Ovary (tissue), 9 donors: Measurements from ENCODE around the gene PMM2. TPM values are rescaled to one million over a fixed set of nuclear protein-coding genes. Genes with fewer than 3 reads are reported as not detected.
A peak's percentile ranks its signal among the peaks of the same experiment; 100 is the strongest.

Experiments used
- DNase-seq, 5 donors: peaks; one replicate each; pipeline ENCODE4 v3.0.0-alpha.2; 2019 to 2020
- H3K27ac ChIP-seq, 2 donors: fragments of 200-600 bp; one replicate each; pipeline versions ENCODE4 v1.5.1 to v1.8.0; 2019 to 2022
- H3K27me3 ChIP-seq: fragments of 200-600 bp; one replicate; pipeline ENCODE4 v1.8.0; 2022
- H3K36me3 ChIP-seq: fragments of 200-600 bp; sonication (generic); one replicate; pipeline ENCODE4 v1.5.1; 2019
- H3K4me1 ChIP-seq: one replicate; pipeline ENCODE4 v1.8.1; 2013; ENCODE audit warnings: mild to moderate bottlenecking, moderate library complexity; ENCODE audit not compliant: insufficient read depth
- H3K4me3 ChIP-seq: fragments of 200-600 bp; sonication (generic); one replicate; pipeline ENCODE4 v1.5.1; 2017
- H3K9me3 ChIP-seq, 2 donors: fragments of 200-600 bp in 1 of 2; sonication (generic) in 1 of 2; one replicate each; pipeline versions ENCODE4 v1.5.1 to v1.8.1; 2013 to 2019; ENCODE audit warnings: mild to moderate bottlenecking in 1 of 2, moderate library complexity in 1 of 2
- CTCF ChIP-seq, 3 donors: fragments of 450-650 bp in 2 of 3; fragments of 200-600 bp in 1 of 3; IDR thresholded peaks; one replicate each; pipeline versions ENCODE4 v1.5.1 to v1.8.0; 2016 to 2022; ENCODE audit warnings: antibody characterized with exemption in 3 of 3, mild to moderate bottlenecking in 1 of 3
- EP300 ChIP-seq: sonication (generic); formaldehyde crosslinking; IDR thresholded peaks from one replicate; pipeline ENCODE4 v1.6.1; 2017; ENCODE audit warnings: antibody characterized with exemption
- POLR2A ChIP-seq: fragments of 450-650 bp; IDR thresholded peaks from one replicate; pipeline ENCODE4 v1.6.1; 2017; ENCODE audit warnings: antibody characterized with exemption, mild to moderate bottlenecking, moderate library complexity
- WGBS, 3 donors: extraction: QIAGEN DNeasy Blood & Tissue Kit in 1 of 3; methylation state at CpG; one replicate each; pipeline versions ENCODE4 v1.1.5 to v1.1.7; 2013 to 2017; 5-methylcytosine and 5-hydroxymethylcytosine counted together
- intact Hi-C, 4 donors: fragments of 100-400 bp; cut with DNase I; formaldehyde crosslinking; loops; one replicate each; pipeline versions ENCODE4 v1.11.0 to v1.15.1; 2022 to 2023
- polyA plus RNA-seq, 2 donors: library from polyadenylated mRNA; stranded (reverse); fragments of 200-250 nt in 1 of 2; fragments of 350-450 nt in 1 of 2; fragmentation: Illumina TruSeq in 1 of 2; extraction: RNeasy Lipid Tissue Mini Kit (QIAGEN cat#74804) in 1 of 2; gene quantifications; one replicate each; pipeline ENCODE4 v1.2.3, GENCODE V29; 2013 to 2014
- total RNA-seq, 7 donors: library from RNA; depleted of rRNA in 2 of 7; stranded (reverse); fragments of >200 nt in 2 of 7; fragmentation: NEBNext Ultra II Directional in 3 of 7; extraction: Animal tissue kit (Norgen Biotek cat#: 25700) in 3 of 7; gene quantifications; one replicate each; pipeline versions ENCODE4 v1.1.0 to v1.2.4, GENCODE V29; 2016 to 2023
- donor health status: DM: no; HTN: no; CAD: no; lungs with moderate emphysema.
- donor health status: DM: no; HTN: no; CAD: no.
- donor health status: Bipolar disorder and iron deficiency.
- donor health status: DM: yes; HTN: yes; CAD: no.
- donor health status: DM: no; HTN: no; CAD: no.
- donor health status: DM: yes; HTN: yes; CAD: no.

The PMM2 gene
- total and polyA plus RNA-seq, 9 donors: 9.6 to 38.6 (median 23.1) TPM

- H3K4me3 ChIP-seq: no peak overlapping the region
- no peaks in the 10 kb centered on the region for H3K4me1 ChIP-seq
- no peaks in the 10 kb centered on the region for H3K36me3 ChIP-seq
- 61 to 85% (median 70%) methylated on average over 9 of the region's 9 CpGs for WGBS, 3 donors
- DNase-seq: peak in 1 of 5 donors; percentile 11
- H3K27ac ChIP-seq: no peak overlapping the region
- H3K27me3 ChIP-seq: no peaks in the 10 kb centered on the region
- intact Hi-C loops: no loop called here
- TF ChIP-seq CTCF (IDR thresholded peaks at IDR 0.05) (no peak), EP300 (no peak), POLR2A (no peak)
- no peaks in the 10 kb centered on the region for H3K9me3 ChIP-seq
Observed at GRCh38 chr16:8753416-8754054, 44.1 kb upstream of the PMM2 start.

GRCh38 chr16:8756755-8757154, 40.9 kb upstream of the PMM2 start:
- H3K4me1 ChIP-seq: no peaks in the 10 kb centered on the region
- intact Hi-C loops: no loop called here
- H3K27me3 ChIP-seq: no peaks in the 10 kb centered on the region
- H3K9me3 ChIP-seq: no peaks in the 10 kb centered on the region
- DNase-seq: peak in 1 of 5 donors; percentile 13
- H3K4me3 ChIP-seq: no peak overlapping the region
- no peaks in the 10 kb centered on the region for H3K36me3 ChIP-seq
- WGBS, 3 donors: 92 to 93% (median 93%) methylated on average over 5 of the region's 5 CpGs
- TF ChIP-seq EP300: no peak
- TF ChIP-seq POLR2A: no peak
- no peak for TF ChIP-seq CTCF (IDR thresholded peaks at IDR 0.05)
- H3K27ac ChIP-seq: no peak overlapping the region

GRCh38 chr16:8758022-8758421, 39.6 kb upstream of the PMM2 start:
- intact Hi-C loops: no loop called here
- WGBS, 3 donors: 92 to 97% (median 93%) methylated on average over 6 of the region's 6 CpGs
- no peak for DNase-seq
- H3K9me3 ChIP-seq: no peaks in the 10 kb centered on the region
- no peaks in the 10 kb centered on the region for H3K36me3 ChIP-seq
- no peak overlapping the region for H3K27ac ChIP-seq
- no peaks in the 10 kb centered on the region for H3K27me3 ChIP-seq
- TF ChIP-seq POLR2A (no peak), EP300 (no peak), CTCF (IDR thresholded peaks at IDR 0.05) (no peak)
- H3K4me1 ChIP-seq: no peaks in the 10 kb centered on the region
- H3K4me3 ChIP-seq: no peak overlapping the region

- WGBS, 3 donors: 74 to 77% (median 77%) methylated on average over 10 of the region's 10 CpGs
- no peak overlapping the region for H3K27ac ChIP-seq
- no peaks in the 10 kb centered on the region for H3K27me3 ChIP-seq
- peak in 1 of 5 donors; percentile 6 for DNase-seq
- no peaks in the 10 kb centered on the region for H3K9me3 ChIP-seq
- H3K36me3 ChIP-seq: no peaks in the 10 kb centered on the region
- TF ChIP-seq EP300: no peak
- no peak for TF ChIP-seq POLR2A
- TF ChIP-seq CTCF (IDR thresholded peaks at IDR 0.05): no peak
- intact Hi-C loops: no loop called here
- no peak overlapping the region for H3K4me3 ChIP-seq
- no peaks in the 10 kb centered on the region for H3K4me1 ChIP-seq
Observed at GRCh38 chr16:8760021-8760420, 37.6 kb upstream of the PMM2 start.
